ENCODE results near the gene F8A3.

F8A3 gene

GRCh38 chrX:155417769-155418168 is 40.7 kb downstream of the F8A3 start:
- H3K4me3 ChIP-seq (ENCODE audit: low read depth, low read length) = no peak overlapping the region
- no peak for TF ChIP-seq CTCF (IDR thresholded peaks at IDR 0.05; ENCODE audit: low read depth, low read length)
